Measurements from ENCODE around the gene UQCC2.
A peak's percentile ranks its signal among the peaks of the same experiment; 100 is the strongest.

The UQCC2 gene

GRCh38 chr6:33711140-33712129, at the start of gene UQCC2:
UQCC2 (minus strand) TSS chr6:33711700; CDS start chr6:33711686, 14 bp downstream.
- Histone ChIP-seq H3K4me1 (peaks cover 50 to 73% (median 66%) of the 10 kb centered on the region in 10 experiments), H3K4me3 (peak within 1 kb of the TSS; percentile 59 to 79 (median 71)), H3K36me3 (peaks cover 0 to 23% (median 13%) of the 10 kb centered on the region in 11 experiments; a peak in 11 of 22 replicates), H4K20me1 (peaks cover 0 to 40% (median 30%) of the 10 kb centered on the region in 11 experiments; a peak in 17 of 22 replicates), H3K4me2 (peak within 1 kb of the TSS; percentile 85 to 98 (median 95)), H3K9ac (peak within 1 kb of the TSS; percentile 87 to 97 (median 92)), H3K27me3 (peaks cover 9 to 20% (median 15%) of the 10 kb centered on the region in 11 experiments), H3K27ac (peak within 1 kb of the TSS; percentile 84 to 98 (median 93)), H3K9me3 (replicated peaks in 1 of 11) (no peaks in the 10 kb centered on the region)
- no peak for TF ChIP-seq Cebpa-rat (IDR thresholded peaks at IDR 0.05)

GRCh38 chr6:33759887-33760629, 48.6 kb upstream of the UQCC2 start:
- Histone ChIP-seq H3K9me3 (replicated peaks in 1 of 11) (no peaks in the 10 kb centered on the region), H3K4me3 (no peak overlapping the region), H3K27me3 (no peaks in the 10 kb centered on the region), H4K20me1 (peaks cover 0 to 13% (median 0%) of the 10 kb centered on the region in 11 experiments; a peak in 3 of 22 replicates), H3K4me1 (peaks cover 0 to 58% (median 38%) of the 10 kb centered on the region in 10 experiments; a peak in 17 of 20 replicates), H3K36me3 (no peaks in the 10 kb centered on the region), H3K27ac (no peak overlapping the region), H3K9ac (no peak overlapping the region), H3K4me2 (peak overlapping the region in 8 of 11 experiments; percentile 58 to 87 (median 74); a peak in 17 of 22 replicates)
- TF ChIP-seq Cebpa-rat (IDR thresholded peaks at IDR 0.05), result no peak

GRCh38 chr6:33758815-33759216, 47.3 kb upstream of the UQCC2 start:
- Histone ChIP-seq H3K9ac (no peak overlapping the region), H3K9me3 (replicated peaks in 1 of 11) (no peaks in the 10 kb centered on the region), H3K27ac (no peak overlapping the region), H4K20me1 (peaks cover 0 to 13% (median 0%) of the 10 kb centered on the region in 11 experiments; a peak in 3 of 22 replicates), H3K4me2 (no peak overlapping the region), H3K27me3 (no peaks in the 10 kb centered on the region), H3K36me3 (no peaks in the 10 kb centered on the region), H3K4me1 (peaks cover 0 to 66% (median 47%) of the 10 kb centered on the region in 10 experiments; a peak in 17 of 20 replicates), H3K4me3 (no peak overlapping the region)
- no peak for TF ChIP-seq Cebpa-rat (IDR thresholded peaks at IDR 0.05)

GRCh38 chr6:33757906-33758305, 46.4 kb upstream of the UQCC2 start:
- Histone ChIP-seq H3K9ac (no peak overlapping the region), H3K36me3 (no peaks in the 10 kb centered on the region), H3K9me3 (replicated peaks in 1 of 11) (no peaks in the 10 kb centered on the region), H3K4me3 (no peak overlapping the region), H3K27me3 (no peaks in the 10 kb centered on the region), H3K4me2 (no peak overlapping the region), H3K27ac (no peak overlapping the region), H3K4me1 (peaks cover 0 to 58% (median 43%) of the 10 kb centered on the region in 10 experiments; a peak in 17 of 20 replicates), H4K20me1 (peaks cover 0 to 13% (median 0%) of the 10 kb centered on the region in 11 experiments; a peak in 3 of 22 replicates)
- no peak for TF ChIP-seq Cebpa-rat (IDR thresholded peaks at IDR 0.05)

GRCh38 chr6:33757113-33757512, 45.6 kb upstream of the UQCC2 start:
- Histone ChIP-seq H3K27me3 (no peaks in the 10 kb centered on the region), H3K9me3 (replicated peaks in 1 of 11) (no peaks in the 10 kb centered on the region), H3K4me2 (no peak overlapping the region), H3K4me3 (no peak overlapping the region), H3K36me3 (no peaks in the 10 kb centered on the region), H3K27ac (no peak overlapping the region), H4K20me1 (peaks cover 0 to 13% (median 0%) of the 10 kb centered on the region in 11 experiments; a peak in 3 of 22 replicates), H3K9ac (no peak overlapping the region), H3K4me1 (peaks cover 4 to 56% (median 47%) of the 10 kb centered on the region in 10 experiments; a peak in 18 of 20 replicates)
- TF ChIP-seq Cebpa-rat (IDR thresholded peaks at IDR 0.05), result no peak

- no peak overlapping the region for H3K9ac ChIP-seq
- no peak overlapping the region for H3K4me2 ChIP-seq
- H3K4me1 ChIP-seq, result peaks cover 11 to 56% (median 47%) of the 10 kb centered on the region in 10 experiments; a peak in 19 of 20 replicates
- TF ChIP-seq Cebpa-rat (IDR thresholded peaks at IDR 0.05), result no peak
- no peaks in the 10 kb centered on the region for H3K9me3 ChIP-seq (replicated peaks in 1 of 11)
- H3K27ac ChIP-seq, result no peak overlapping the region
- H3K36me3 ChIP-seq, result no peaks in the 10 kb centered on the region
- H4K20me1 ChIP-seq, result peaks cover 0 to 6% (median 0%) of the 10 kb centered on the region in 11 experiments; a peak in 3 of 22 replicates
- H3K27me3 ChIP-seq, result no peaks in the 10 kb centered on the region
- no peak overlapping the region for H3K4me3 ChIP-seq
Observed at GRCh38 chr6:33756211-33756954, 44.9 kb upstream of the UQCC2 start.

GRCh38 chr6:33755070-33755869, 43.8 kb upstream of the UQCC2 start:
- H3K4me1 ChIP-seq, result peaks cover 22 to 56% (median 47%) of the 10 kb centered on the region in 10 experiments; a peak in 19 of 20 replicates
- 0 out of 22 replicates have a peak overlapping the region, but pooled peaks of 2 of the 11 experiments have one; percentile 0 to 27 for H3K9ac ChIP-seq
- H3K4me3 ChIP-seq, result no peak overlapping the region
- H3K4me2 ChIP-seq, result peak overlapping the region in 8 of 11 experiments; percentile 17 to 69 (median 53); a peak in 15 of 22 replicates
- no peaks in the 10 kb centered on the region for H3K9me3 ChIP-seq (replicated peaks in 1 of 11)
- H3K36me3 ChIP-seq, result no peaks in the 10 kb centered on the region
- TF ChIP-seq Cebpa-rat (IDR thresholded peaks at IDR 0.05), result no peak
- no peaks in the 10 kb centered on the region; a peak in 1 of 22 replicates for H4K20me1 ChIP-seq
- no peak overlapping the region for H3K27ac ChIP-seq
- no peaks in the 10 kb centered on the region for H3K27me3 ChIP-seq

All from BLaER1 treated with 17β-estradiol and CSF1 and Interleukin-3, amounts not matched to agents 10 nM and 100 nM (cell line).